Neutrophil (primary cell): ENCODE measurements around the gene CUBN.

ENCODE experiments used
- H3K27ac ChIP-seq: fragments of 200-600 bp; sonication (generic); 2 replicates; pipeline ENCODE4 v1.5.1; 2016; ENCODE audit warnings: mild to moderate bottlenecking, moderate library complexity
- H3K27me3 ChIP-seq: fragments of 200-600 bp; sonication (generic); 2 replicates; pipeline ENCODE4 v1.6.0; 2016; ENCODE audit warnings: mild to moderate bottlenecking
- H3K36me3 ChIP-seq: fragments of 200-600 bp; sonication (generic); 2 replicates; pipeline ENCODE4 v1.5.1; 2017
- H3K4me1 ChIP-seq, 2 experiments: fragments of 200-600 bp in 1 of 2; sonication (generic) in 1 of 2; 1 replicate in 1 of 2; 2 replicates in 1 of 2; pipeline versions ENCODE4 v1.5.1 to v1.6.1; 2013 to 2016; ENCODE audit warnings: low read depth in 1 of 2, low read length in 1 of 2, mild to moderate bottlenecking in 1 of 2, moderate library complexity in 1 of 2; ENCODE audit not compliant: control insufficient read depth in 1 of 2, insufficient read depth in 1 of 2
- H3K4me3 ChIP-seq, 2 experiments: fragments of 200-600 bp in 1 of 2; sonication (generic) in 1 of 2; 1 replicate in 1 of 2; 2 replicates in 1 of 2; pipeline ENCODE4 v1.5.1; 2013 to 2016; ENCODE audit warnings: low read depth in 1 of 2, low read length in 1 of 2, mild to moderate bottlenecking in 1 of 2, moderate library complexity in 1 of 2
- H3K9me3 ChIP-seq: fragments of 200-600 bp; sonication (generic); 2 replicates; pipeline ENCODE4 v1.5.1; 2016
- TF ChIP-seq, protein P1 (sequence below): fragments of 200-600 bp; sonication (generic); IDR thresholded peaks from 2 replicates; pipeline ENCODE4 v1.5.1; 2016; ENCODE audit warnings: antibody characterized with exemption

CUBN gene

DNA sequence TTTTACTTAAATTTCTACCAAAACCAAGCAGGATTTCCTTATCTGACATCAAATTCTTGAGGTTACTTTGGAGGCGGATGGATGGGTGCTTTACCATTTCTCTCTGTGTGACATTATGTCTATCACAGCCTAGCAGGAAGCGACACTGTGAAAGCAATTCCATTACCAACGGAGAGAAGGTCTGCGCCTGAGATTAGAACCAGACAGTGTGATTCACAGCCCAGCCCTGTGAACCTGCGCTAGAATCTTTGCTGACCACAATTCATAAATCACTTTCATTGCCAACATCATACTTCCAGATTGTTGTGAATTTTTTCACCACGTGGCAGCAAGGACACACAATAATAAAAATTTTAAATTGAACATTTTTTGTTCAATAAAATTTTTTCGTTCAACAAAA lies 126.5 kb downstream of the CUBN start:
- H3K27me3 ChIP-seq: peaks cover 17% of the 10 kb centered on the region
- H3K4me1 ChIP-seq: no peaks in the 10 kb centered on the region
- H3K27ac ChIP-seq: no peak overlapping the region
- no peak overlapping the region for H3K4me3 ChIP-seq
- no peaks in the 10 kb centered on the region for H3K36me3 ChIP-seq
- no peaks in the 10 kb centered on the region for H3K9me3 ChIP-seq
- TF ChIP-seq, protein P1, sequence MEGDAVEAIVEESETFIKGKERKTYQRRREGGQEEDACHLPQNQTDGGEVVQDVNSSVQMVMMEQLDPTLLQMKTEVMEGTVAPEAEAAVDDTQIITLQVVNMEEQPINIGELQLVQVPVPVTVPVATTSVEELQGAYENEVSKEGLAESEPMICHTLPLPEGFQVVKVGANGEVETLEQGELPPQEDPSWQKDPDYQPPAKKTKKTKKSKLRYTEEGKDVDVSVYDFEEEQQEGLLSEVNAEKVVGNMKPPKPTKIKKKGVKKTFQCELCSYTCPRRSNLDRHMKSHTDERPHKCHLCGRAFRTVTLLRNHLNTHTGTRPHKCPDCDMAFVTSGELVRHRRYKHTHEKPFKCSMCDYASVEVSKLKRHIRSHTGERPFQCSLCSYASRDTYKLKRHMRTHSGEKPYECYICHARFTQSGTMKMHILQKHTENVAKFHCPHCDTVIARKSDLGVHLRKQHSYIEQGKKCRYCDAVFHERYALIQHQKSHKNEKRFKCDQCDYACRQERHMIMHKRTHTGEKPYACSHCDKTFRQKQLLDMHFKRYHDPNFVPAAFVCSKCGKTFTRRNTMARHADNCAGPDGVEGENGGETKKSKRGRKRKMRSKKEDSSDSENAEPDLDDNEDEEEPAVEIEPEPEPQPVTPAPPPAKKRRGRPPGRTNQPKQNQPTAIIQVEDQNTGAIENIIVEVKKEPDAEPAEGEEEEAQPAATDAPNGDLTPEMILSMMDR: no peak

DNA sequence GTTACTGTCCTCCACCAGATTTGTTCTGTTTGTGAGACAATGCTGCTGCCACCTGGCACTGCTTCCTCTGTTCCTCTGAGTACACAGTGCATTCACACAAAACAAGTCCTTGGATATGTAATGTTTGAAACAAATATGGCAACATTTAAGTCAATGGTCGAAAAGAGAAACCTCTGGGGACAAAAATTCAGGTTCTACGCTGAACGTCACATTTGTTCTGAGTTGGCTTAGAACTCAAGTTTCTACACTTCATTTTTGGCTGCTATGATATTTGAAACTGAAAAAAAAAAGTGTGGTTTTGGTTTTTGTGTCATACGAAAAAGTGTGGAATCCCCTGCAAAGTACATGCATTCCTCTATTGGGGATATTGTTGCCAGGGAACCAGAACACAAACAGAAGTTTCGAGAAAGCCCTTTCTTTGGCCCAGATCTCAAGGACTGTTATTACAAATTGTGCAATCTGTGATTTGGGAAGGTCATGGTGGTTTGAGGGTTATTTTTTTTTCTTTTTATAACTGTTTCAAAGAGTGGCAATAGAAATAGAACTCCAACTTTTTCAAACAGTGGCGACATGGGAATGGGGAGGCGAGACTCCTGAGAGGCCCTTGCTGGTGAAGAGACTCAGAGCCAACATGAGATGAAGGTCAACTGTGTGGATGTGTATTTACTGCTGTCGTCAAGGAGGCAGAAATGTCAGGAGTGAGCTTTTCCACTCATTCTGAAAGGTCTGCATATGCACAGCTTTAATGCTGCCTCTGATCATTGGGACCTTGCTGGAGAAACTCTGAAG lies 127.5 kb downstream of the CUBN start:
- TF ChIP-seq, protein P1: no peak
- Histone ChIP-seq H3K4me1 (no peaks in the 10 kb centered on the region), H3K4me3 (no peak overlapping the region), H3K9me3 (no peaks in the 10 kb centered on the region), H3K36me3 (no peaks in the 10 kb centered on the region), H3K27ac (no peak overlapping the region), H3K27me3 (peaks cover 17% of the 10 kb centered on the region)

DNA sequence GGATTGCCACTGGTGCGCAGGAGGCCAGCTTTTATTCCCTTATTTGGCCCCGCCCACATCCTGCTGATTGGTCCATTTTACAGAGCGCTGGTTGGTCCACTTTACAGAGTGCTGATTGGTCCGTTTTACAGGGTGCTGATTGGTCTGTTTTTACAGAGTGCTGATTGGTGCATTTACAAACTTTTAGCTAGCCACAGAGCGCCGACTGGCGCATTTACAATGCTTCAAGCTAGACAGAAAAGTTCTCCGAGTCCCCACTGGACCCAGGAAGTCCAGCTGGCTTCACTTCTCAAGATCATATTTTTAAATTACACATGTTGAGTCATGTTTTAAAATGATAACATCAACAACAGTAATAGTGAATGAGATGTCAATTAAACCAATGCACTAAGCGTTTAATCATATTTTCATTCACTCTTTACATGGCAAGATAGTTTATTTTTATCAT lies 128.3 kb downstream of the CUBN start:
- Histone ChIP-seq H3K36me3 (no peaks in the 10 kb centered on the region), H3K27ac (no peak overlapping the region), H3K9me3 (no peaks in the 10 kb centered on the region), H3K4me1 (no peaks in the 10 kb centered on the region), H3K4me3 (no peak overlapping the region), H3K27me3 (peaks cover 17% of the 10 kb centered on the region)
- TF ChIP-seq, protein P1: no peak

DNA sequence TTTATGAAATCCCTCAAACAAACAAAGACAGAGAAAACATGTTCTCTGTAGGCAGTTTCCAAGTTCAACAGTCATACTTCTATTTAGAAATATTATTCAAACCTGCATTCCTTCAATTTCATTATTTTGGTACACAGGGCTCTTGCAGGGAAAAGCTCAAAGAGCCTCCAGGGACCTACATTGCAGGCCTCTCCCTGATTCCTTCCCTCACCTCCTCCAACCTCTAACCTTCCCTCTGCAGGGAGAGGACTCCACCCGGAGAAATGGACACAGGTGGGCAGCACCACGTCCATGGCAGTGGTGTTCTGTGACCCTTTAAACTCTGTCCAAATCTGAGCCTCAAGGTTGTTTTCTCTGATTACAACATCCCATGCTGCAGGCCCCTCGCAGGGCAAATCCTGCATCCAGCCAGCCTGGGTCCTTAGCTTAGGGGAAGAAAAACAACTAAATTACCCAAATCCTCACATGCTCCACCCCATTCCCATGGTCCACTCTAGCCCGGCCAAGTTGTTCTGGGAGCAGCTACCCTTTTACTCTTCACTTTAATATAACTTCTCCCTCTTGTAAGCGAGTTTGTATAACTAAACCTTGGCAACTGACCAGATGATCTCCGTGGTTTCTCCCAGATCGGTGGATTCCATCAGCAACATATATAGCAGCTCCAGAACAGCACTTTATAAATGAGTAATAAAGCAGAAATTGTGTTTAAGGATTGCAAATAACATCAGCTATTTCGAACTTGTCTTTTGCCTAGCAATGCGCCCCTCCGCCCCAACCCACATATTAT lies 129.8 kb downstream of the CUBN start:
- Histone ChIP-seq H3K27ac (no peak overlapping the region), H3K27me3 (peaks cover 24% of the 10 kb centered on the region), H3K36me3 (no peaks in the 10 kb centered on the region), H3K9me3 (no peaks in the 10 kb centered on the region), H3K4me1 (no peaks in the 10 kb centered on the region), H3K4me3 (no peak overlapping the region)
- TF ChIP-seq, protein P1: no peak

DNA sequence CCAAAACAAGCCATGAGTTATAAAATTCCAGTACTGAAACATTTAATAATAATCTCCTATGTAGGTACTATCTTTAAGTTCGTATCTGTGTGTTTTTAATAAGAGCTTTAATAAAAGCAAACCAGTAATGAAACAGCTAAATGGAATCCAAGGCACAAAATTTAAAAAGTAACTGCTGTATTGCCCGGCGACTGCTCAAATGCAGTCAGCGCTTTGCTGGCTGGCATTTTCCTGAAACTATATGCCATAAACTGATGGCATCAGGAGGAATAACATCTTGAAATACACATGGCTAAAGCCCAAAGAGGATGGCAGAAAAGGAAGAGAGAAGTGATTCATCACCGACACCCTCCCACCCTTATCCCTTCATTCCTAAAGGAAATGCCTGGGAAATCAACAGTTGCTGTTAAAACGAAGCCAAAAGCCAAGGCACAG lies 133.1 kb downstream of the CUBN start:
- H3K4me1 ChIP-seq: no peaks in the 10 kb centered on the region
- peaks cover 7% of the 10 kb centered on the region for H3K27me3 ChIP-seq
- no peak overlapping the region for H3K27ac ChIP-seq
- TF ChIP-seq, protein P1: no peak
- no peaks in the 10 kb centered on the region for H3K9me3 ChIP-seq
- H3K4me3 ChIP-seq: no peak overlapping the region
- no peaks in the 10 kb centered on the region for H3K36me3 ChIP-seq
